ENCODE data around the gene CLEC16A.

Gene CLEC16A

DNA sequence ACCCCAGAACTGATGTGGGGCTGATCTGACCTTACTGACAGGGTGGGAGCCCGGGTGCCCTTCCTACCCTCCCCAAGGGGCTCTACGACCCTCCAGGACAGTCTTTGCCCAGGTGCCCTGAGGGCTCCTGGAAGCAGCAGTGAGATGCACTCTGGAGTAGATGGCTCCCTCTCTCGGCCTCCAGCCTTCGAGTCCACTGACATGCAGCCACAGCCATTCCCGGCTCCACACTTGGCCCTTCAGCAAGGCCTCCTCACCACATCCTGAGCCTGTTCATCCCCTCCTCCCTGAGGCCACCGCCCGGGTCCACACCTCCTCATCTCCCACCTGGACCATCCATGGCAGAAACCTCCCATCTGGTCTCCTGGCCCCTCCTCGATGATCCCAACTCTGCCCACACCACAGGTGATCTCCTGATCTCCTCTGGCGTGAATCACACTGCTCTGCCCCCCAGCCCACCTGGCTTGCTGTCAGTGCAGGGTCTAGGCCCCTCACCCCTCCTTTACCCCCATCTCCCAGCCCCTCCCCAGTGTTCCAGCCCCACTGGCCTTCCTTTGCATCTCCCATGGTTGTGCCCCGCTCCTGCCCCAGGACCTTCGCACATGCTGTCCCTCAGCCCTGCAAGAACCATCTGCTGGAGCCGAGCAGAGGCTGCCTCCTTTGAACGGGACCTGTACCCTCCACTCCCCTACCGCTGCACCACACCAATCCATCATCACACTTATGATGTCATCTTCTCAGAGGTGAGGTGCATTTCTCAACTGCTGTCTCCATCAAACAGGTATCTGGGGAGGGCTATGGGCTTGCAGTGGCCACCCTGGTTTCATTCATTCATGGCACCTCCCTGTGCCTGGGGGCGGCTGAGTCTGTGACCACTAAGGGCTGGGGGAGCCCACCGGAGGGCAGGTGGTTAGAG is 267.0 kb downstream of the CLEC16A start:
- TF ChIP-seq, protein P1, sequence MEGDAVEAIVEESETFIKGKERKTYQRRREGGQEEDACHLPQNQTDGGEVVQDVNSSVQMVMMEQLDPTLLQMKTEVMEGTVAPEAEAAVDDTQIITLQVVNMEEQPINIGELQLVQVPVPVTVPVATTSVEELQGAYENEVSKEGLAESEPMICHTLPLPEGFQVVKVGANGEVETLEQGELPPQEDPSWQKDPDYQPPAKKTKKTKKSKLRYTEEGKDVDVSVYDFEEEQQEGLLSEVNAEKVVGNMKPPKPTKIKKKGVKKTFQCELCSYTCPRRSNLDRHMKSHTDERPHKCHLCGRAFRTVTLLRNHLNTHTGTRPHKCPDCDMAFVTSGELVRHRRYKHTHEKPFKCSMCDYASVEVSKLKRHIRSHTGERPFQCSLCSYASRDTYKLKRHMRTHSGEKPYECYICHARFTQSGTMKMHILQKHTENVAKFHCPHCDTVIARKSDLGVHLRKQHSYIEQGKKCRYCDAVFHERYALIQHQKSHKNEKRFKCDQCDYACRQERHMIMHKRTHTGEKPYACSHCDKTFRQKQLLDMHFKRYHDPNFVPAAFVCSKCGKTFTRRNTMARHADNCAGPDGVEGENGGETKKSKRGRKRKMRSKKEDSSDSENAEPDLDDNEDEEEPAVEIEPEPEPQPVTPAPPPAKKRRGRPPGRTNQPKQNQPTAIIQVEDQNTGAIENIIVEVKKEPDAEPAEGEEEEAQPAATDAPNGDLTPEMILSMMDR (IDR thresholded peaks at IDR 0.05; ENCODE audit: low read depth, low read length) = no peak
- DNase-seq (ENCODE audit: low read depth, low spot score) = no peak

DNA sequence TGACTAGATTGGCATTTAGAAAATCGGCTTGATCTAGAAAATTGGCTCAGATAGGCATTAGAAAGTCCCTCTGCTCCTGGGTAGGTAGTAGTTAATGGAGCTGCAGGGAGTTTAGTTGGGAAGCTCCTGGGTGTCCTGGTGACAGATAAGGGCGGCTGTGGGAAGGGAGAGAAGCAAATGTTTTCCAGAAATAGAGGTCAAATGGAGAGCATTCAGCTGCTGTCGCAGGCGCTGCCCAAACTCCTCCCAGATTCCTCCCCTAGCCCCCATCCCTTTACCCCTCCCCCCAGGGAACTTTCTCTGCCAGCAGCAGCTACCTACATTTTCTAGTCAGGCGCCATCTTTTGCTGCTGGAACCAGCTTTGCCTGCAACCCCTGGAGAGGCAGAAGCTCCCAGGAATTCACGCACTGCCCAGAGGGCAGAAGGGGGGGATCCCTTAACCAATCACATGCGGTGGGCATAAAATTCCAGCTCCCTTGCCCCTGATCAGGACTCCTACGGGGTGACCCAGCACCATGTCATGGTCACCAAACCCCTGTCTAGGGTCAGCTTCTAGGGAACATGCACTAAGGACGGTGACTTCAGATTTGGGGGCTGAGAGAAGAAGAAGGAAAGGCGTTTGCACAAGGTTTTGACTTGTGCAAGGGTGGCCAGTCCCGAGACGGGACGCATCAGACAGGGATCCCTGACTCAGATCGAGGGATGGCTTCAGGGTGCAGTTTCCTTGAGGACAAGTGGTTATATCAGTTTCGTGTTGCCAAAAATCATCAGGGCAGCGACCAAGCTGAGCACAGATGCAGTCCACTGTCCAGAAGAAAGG is 267.8 kb downstream of the CLEC16A start:
- TF ChIP-seq, protein P1 (IDR thresholded peaks at IDR 0.05; ENCODE audit: low read depth, low read length) = no peak
- no peak for DNase-seq (ENCODE audit: low read depth, low spot score)
- in situ Hi-C loops (cut with HindIII; ENCODE audit: low sequenced_read_pairs) = no loop called here
- H3K4me3 ChIP-seq (ENCODE audit: low read depth, low read length) = no peak overlapping the region

More for the DNA sequence above, 267.0 kb downstream of the CLEC16A start:
- no peak overlapping the region for H3K4me3 ChIP-seq (ENCODE audit: low read depth, low read length)
- in situ Hi-C loops (cut with HindIII; ENCODE audit: low sequenced_read_pairs) = no loop called here

DNA sequence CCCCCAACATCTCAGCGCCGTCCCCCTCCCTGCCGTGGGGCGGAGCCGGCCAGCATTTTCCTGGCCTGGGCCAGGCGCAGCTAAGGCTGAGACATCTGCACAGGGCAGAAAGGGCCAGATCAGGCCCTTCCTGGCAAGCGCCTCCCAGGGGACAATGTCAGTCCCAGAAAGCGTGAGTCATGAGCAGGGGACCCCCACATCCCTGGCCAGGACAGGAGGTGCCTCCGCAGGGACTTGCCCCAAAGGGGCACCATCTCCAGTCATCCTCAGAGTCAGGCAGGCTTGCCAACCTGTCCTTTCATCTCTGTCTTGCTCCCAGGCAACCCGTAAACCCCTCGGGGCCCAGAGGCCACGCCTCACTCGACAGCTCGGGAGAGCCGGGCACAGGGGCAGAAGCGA is 268.4 kb downstream of the CLEC16A start:
- no peak for DNase-seq (ENCODE audit: low read depth, low spot score)
- TF ChIP-seq, protein P1 (IDR thresholded peaks at IDR 0.05; ENCODE audit: low read depth, low read length) = no peak
- in situ Hi-C loops (cut with HindIII; ENCODE audit: low sequenced_read_pairs) = no loop called here
- no peak overlapping the region for H3K4me3 ChIP-seq (ENCODE audit: low read depth, low read length)

DNA sequence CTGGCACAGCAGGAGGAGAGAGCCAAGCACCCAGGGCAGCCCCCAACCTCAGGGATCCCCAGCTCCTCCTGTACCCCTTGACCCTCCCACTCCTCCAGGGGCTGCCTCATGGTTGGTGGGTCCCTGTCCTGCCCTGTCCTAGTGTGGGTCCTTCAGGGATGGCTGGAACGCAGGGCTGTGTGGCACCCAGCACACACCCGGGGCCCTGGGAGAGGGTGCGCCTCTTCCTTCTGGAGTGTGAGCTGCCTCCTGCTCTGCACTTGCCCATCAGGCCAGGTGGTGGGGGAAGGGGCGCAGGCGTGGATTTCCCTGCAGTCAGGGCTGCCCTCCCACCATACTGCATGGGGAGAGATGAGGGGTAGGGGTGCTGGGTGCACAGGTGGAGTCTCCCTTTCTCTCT is 269.0 kb downstream of the CLEC16A start:
- in situ Hi-C loops (cut with HindIII; ENCODE audit: low sequenced_read_pairs) = no loop called here
- no peak for DNase-seq (ENCODE audit: low read depth, low spot score)
- TF ChIP-seq, protein P1 (IDR thresholded peaks at IDR 0.05; ENCODE audit: low read depth, low read length) = no peak
- H3K4me3 ChIP-seq (ENCODE audit: low read depth, low read length) = no peak overlapping the region

DNA sequence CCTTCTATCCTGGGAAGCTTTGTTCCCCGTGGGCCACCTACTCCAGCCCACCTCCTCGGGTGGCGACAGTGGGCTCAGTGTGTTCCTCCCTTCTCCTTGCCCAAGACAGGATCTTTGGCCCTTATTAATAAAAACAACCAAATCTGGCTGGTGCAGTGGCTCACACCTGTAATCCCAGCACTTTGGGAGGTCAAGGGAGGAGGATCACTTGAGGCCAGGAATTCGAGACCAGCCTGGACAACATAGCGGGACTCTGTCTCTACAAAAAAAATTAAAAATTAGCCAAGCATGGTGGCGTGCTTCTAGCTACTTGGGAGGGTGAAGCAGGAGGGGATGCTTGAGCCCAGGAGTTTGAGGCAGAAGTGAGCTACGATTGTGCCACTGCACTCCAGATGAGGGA is 269.4 kb downstream of the CLEC16A start:
- H3K4me3 ChIP-seq (ENCODE audit: low read depth, low read length) = no peak overlapping the region
- DNase-seq (ENCODE audit: low read depth, low spot score) = no peak
- in situ Hi-C loops (cut with HindIII; ENCODE audit: low sequenced_read_pairs) = no loop called here
- TF ChIP-seq, protein P1 (IDR thresholded peaks at IDR 0.05; ENCODE audit: low read depth, low read length) = no peak

DNA sequence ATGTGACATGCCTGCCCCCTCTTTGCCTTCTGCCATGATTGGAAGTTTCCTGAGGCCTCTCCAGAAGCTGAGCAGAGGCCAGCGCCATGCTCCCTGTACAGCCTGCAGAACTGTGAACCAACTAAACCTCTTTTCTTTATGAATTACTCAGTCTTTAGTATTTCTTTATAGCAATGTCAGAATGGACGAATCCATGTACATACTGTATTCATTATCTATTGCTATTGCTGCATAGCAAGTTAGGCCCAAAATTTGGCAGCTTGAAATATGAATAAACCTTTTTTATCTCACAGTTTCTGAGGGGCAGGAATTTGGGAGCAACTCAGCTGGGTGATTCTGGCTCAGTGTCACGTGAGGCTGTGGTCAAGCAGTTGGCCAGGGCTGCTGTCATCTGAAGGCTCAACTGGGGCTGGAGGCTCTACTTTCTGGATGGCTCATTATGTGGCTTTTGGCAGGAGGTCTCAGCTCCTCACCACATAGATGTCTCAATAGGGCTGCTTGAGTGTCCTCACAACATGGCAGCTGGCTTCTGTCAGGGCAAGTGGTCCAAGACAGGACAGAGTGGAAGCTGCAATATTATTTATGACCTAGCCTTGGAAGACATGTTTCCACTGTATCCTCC is 271.7 kb downstream of the CLEC16A start:
- TF ChIP-seq, protein P1 (IDR thresholded peaks at IDR 0.05; ENCODE audit: low read depth, low read length) = no peak
- in situ Hi-C loops (cut with HindIII; ENCODE audit: low sequenced_read_pairs) = no loop called here
- DNase-seq (ENCODE audit: low read depth, low spot score) = no peak
- H3K4me3 ChIP-seq (ENCODE audit: low read depth, low read length) = no peak overlapping the region
